ENCODE results near the gene ITGB7. TPM values are rescaled to one million over a fixed set of nuclear protein-coding genes. Genes with fewer than 3 reads are reported as not detected.

ITGB7 gene, protein sequence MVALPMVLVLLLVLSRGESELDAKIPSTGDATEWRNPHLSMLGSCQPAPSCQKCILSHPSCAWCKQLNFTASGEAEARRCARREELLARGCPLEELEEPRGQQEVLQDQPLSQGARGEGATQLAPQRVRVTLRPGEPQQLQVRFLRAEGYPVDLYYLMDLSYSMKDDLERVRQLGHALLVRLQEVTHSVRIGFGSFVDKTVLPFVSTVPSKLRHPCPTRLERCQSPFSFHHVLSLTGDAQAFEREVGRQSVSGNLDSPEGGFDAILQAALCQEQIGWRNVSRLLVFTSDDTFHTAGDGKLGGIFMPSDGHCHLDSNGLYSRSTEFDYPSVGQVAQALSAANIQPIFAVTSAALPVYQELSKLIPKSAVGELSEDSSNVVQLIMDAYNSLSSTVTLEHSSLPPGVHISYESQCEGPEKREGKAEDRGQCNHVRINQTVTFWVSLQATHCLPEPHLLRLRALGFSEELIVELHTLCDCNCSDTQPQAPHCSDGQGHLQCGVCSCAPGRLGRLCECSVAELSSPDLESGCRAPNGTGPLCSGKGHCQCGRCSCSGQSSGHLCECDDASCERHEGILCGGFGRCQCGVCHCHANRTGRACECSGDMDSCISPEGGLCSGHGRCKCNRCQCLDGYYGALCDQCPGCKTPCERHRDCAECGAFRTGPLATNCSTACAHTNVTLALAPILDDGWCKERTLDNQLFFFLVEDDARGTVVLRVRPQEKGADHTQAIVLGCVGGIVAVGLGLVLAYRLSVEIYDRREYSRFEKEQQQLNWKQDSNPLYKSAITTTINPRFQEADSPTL
- polyA plus RNA-seq, result 100 to 1,000 TPM; 289 to 390 (median 389) TPM

DNA sequence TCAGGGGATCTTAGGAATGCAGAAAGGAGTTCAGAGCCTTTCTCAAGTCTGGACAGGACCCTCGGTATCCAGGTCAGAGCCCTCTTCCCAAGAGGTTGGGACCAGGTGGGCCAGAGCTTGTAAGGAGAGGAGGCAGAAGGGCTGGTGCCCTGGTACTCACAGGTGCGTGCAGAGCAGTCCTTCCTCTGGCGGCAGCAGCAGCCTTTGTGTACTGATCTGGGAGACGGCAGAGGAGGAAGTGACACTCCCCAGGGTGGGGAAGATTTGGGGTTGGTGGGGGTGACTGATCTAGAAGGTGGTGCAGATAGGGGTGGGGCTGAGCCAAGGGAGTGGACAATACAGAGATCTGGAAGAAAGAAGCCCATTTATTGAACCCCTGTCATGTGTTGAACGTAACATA is at the start of gene ITGB7:
Gene ITGB7, minus strand, starts transcription at position 210 of the 400 bp plus-strand sequence. CDS start 6,808 bp downstream, outside the sequence.
- peaks cover 7 to 8% (median 7%) of the 10 kb centered on the region in 3 donors for H3K36me3 Mint-ChIP-seq
- peak; percentile 48 to 57 (median 50) for DNase-seq
- H3K27me3 Mint-ChIP-seq (ENCODE audit: low read depth in 3 of 3), result peaks cover 0 to 2% (median 0%) of the 10 kb centered on the region in 3 donors
- H3K27ac Mint-ChIP-seq, result peak within 1 kb of the TSS; percentile 74 to 96 (median 90)
- H3K9me3 Mint-ChIP-seq, result no peaks in the 10 kb centered on the region
- peaks cover 71 to 72% of the 10 kb centered on the region in 2 donors for H3K4me1 Mint-ChIP-seq
- H3K4me3 Mint-ChIP-seq, result peak within 1 kb of the TSS; percentile 82 to 92 (median 89)

DNA sequence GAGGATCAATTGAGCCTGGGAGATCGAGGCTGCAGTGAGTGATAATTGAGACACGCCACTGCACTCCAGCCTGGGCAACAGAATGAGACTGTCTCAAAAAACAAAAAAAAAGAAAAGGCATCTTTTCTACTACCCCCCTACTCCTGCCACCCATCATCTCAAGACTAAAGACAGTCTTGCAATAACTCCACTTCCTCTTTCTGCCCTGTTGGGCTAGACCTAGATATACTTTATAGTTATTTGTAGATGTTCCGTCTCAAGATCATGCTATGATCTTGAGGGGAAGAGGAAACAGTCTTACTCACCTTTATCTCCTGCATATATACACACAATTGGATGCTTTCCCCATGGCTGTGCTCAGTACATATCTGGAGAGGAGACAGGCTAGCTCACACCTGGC is 48.9 kb upstream of the ITGB7 start:
- H3K4me3 Mint-ChIP-seq, result no peak overlapping the region
- H3K9me3 Mint-ChIP-seq, result no peaks in the 10 kb centered on the region
- peaks cover 28 to 38% of the 10 kb centered on the region in 2 donors for H3K4me1 Mint-ChIP-seq
- peaks cover 0 to 5% (median 0%) of the 10 kb centered on the region in 3 donors for H3K36me3 Mint-ChIP-seq
- DNase-seq, result no peak
- H3K27ac Mint-ChIP-seq, result no peak overlapping the region
- H3K27me3 Mint-ChIP-seq (ENCODE audit: low read depth in 3 of 3), result peaks cover 1 to 5% (median 2%) of the 10 kb centered on the region in 3 donors

DNA sequence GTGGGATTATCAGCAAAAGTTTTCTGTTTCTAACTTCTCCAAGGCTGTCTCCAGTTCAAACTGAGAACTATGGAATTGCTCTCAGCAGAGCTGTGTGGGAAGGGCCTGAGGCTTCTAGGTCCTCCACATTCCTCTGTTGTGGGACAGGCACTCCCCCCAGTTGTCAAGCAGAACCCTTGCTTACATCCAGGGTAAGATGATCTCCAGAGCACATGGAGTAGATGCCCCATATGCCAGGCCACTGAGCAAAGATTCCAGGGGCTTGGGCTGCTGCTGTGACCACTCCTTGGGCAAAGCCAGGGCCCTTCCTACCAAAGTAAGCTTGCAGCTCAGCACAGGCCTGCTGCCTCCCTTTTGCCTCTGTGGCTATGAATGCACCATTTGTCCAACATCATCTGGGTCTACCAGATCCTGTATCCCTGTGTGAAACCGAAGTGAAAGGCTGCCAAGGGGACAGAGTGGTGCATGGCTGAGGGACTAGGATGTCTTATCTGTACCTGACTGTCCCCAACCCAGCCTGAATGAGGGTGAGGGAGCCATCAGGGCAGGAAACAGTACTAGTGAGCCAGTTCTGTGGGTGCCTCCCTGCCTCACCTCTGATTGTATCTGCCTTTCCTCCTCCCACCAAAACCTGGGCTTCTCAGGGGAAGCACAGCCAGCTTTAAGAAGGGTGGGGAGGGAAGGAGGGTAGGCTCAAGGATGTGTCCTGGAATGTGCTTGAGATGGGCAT is 47.9 kb upstream of the ITGB7 start:
- Mint-ChIP-seq H3K9me3 (no peaks in the 10 kb centered on the region), H3K4me1 (peaks cover 29 to 40% of the 10 kb centered on the region in 2 donors), H3K27ac (no peak overlapping the region), H3K4me3 (no peak overlapping the region), H3K36me3 (peaks cover 0 to 5% (median 0%) of the 10 kb centered on the region in 3 donors), H3K27me3 (ENCODE audit: low read depth in 3 of 3) (peaks cover 1 to 5% (median 2%) of the 10 kb centered on the region in 3 donors)
- DNase-seq, result no peak

DNA sequence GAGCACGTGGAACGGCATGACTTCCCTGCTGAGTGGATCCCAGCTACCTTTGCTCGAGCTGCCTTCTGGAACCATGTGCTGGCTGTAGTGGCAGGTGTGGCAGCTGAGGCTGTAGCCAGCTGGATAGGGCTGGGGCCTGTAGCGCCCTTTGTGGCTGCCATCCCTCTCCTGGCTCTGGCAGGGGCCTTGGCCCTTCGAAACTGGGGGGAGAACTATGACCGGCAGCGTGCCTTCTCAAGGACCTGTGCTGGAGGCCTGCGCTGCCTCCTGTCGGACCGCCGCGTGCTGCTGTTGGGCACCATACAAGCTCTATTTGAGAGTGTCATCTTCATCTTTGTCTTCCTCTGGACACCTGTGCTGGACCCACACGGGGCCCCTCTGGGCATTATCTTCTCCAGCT is 46.2 kb upstream of the ITGB7 start:
- peak overlapping the region; percentile 51 to 95 (median 70) for H3K27ac Mint-ChIP-seq
- peaks cover 29 to 33% of the 10 kb centered on the region in 2 donors for H3K4me1 Mint-ChIP-seq
- no peak for DNase-seq
- no peaks in the 10 kb centered on the region for H3K9me3 Mint-ChIP-seq
- peaks cover 0 to 5% (median 0%) of the 10 kb centered on the region in 3 donors for H3K36me3 Mint-ChIP-seq
- peak overlapping the region; percentile 98 to 99 (median 99) for H3K4me3 Mint-ChIP-seq
- peaks cover 1 to 5% (median 2%) of the 10 kb centered on the region in 3 donors for H3K27me3 Mint-ChIP-seq (ENCODE audit: low read depth in 3 of 3)

DNA sequence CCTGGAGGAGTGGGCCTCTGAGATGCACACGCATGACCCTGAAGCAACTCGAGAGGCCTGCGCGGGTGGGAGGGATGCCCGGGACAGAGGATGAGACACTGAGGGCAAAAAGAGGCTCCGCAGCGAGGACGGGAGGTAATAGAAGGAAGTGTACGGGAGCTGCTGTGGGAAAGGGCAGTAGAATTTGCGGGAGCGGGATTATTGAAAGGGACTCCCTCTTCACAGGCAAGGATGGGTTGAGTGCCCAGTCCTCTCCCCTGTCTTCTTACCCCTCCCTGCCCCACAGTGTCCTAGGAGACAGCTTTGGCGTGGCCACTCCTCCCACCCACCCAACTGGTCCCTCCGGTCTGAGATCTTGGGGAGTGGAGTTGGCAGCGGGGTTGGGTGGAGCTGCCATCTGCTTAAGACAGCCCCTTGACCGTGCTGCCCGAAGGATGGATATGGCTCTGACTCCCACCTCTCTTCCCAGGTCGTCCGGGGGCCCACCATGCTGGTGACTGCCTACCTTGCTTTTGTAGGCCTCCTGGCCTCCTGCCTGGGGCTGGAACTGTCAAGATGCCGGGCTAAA is 45.4 kb upstream of the ITGB7 start:
- no peak for DNase-seq
- Mint-ChIP-seq H3K4me3 (peak overlapping the region; percentile 98 to 99 (median 99)), H3K27ac (peak overlapping the region; percentile 82 to 97 (median 94)), H3K4me1 (peaks cover 29 to 33% of the 10 kb centered on the region in 2 donors), H3K36me3 (peaks cover 0 to 5% (median 0%) of the 10 kb centered on the region in 3 donors), H3K27me3 (ENCODE audit: low read depth in 3 of 3) (peaks cover 1 to 5% (median 2%) of the 10 kb centered on the region in 3 donors), H3K9me3 (no peaks in the 10 kb centered on the region)

DNA sequence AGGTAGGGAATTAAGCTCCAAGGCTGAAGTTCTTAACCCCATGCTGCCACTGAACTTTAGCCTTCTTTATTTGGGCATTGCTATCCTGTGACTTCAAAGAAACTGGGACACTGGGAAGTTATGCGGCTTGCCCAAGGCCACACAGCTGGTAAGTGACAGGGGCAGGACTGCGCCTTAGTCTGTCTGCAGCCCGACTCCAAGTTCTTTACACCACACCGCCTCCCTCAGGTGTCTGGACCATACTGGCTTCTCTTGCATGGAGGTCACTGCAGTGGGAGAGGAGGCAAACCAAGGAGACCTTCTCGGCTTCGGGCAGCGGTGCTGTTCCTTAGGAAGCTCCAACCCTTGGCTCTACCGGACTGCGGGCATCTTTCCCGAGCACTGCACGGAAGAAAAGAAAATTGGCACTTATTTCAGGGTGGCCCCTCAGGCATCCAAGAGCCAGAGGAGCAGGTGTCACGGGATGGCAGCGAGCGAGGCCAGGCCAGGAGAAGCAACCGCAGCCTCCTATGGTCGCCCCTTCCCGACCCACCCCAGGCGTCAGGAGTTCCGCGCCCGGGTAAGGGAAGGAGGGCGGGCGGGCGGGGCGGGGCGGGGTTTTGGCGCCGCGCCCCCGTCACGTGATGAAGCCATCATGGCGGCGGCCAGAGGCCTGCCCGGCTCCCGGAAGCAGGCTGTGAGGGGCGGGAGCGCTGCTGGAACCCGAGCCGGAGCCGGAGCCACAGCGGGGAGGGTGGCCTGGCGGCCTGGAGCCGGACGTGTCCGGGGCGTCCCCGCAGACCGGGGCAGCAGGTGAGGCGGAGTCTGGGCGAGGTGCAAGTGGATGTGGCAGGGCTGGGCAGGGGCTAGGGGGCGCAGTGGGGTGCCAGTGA is 44.7 kb upstream of the ITGB7 start:
- Mint-ChIP-seq H3K4me1 (peaks cover 29 to 33% of the 10 kb centered on the region in 2 donors), H3K9me3 (no peaks in the 10 kb centered on the region), H3K4me3 (peak overlapping the region; percentile 98 to 99 (median 99)), H3K27ac (peak overlapping the region; percentile 82 to 97 (median 96)), H3K27me3 (ENCODE audit: low read depth in 3 of 3) (peaks cover 2 to 7% (median 3%) of the 10 kb centered on the region in 3 donors), H3K36me3 (peaks cover 0 to 5% (median 0%) of the 10 kb centered on the region in 3 donors)
- peak; percentile 67 to 75 (median 74) for DNase-seq

DNA sequence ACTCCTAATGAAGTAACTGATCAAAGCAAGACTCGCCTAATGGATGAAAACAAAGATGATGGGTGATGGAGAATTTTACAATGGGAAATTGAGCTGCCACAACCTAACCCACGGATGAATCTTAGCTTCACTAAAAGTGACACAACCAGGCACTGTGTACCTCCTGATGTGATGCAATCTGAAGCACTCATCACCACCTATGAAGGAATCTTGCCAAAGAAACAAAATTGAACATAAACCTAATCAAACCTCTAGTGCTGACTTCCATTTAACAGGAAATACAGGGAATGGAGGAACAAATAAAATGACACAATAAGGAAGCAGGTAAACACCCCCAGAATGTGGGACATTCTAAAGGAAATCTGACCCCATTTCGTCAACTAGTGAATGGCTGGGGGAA is 38.2 kb upstream of the ITGB7 start:
- H3K27me3 Mint-ChIP-seq (ENCODE audit: low read depth in 3 of 3), result peaks cover 0 to 7% (median 4%) of the 10 kb centered on the region in 3 donors
- H3K9me3 Mint-ChIP-seq, result no peaks in the 10 kb centered on the region
- no peak overlapping the region for H3K27ac Mint-ChIP-seq
- DNase-seq, result no peak
- H3K36me3 Mint-ChIP-seq, result peaks cover 0 to 4% (median 0%) of the 10 kb centered on the region in 3 donors
- H3K4me1 Mint-ChIP-seq, result no peaks in the 10 kb centered on the region
- H3K4me3 Mint-ChIP-seq, result no peak overlapping the region

DNA sequence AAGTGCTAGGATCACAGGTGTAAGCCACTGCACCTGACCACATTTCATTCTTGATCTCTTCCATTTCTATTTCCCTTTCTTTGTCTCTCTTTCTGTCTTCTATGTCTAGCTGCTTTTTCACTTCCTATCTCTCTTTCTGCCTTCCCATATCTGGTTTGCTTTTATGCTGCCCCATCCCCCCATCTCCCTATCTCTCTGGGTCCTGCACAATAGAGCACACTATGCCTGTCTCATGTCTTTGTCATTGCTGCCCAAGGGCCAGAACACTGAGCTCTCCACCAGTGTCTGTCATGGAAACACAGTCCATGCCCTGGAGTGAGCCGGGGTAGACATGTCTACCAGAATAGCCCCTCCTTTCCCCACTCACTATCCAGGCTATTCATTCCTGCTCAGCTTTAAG is 37.3 kb upstream of the ITGB7 start:
- no peak overlapping the region for H3K4me3 Mint-ChIP-seq
- DNase-seq, result no peak
- no peaks in the 10 kb centered on the region for H3K9me3 Mint-ChIP-seq
- peaks cover 0 to 4% (median 0%) of the 10 kb centered on the region in 3 donors for H3K36me3 Mint-ChIP-seq
- no peak overlapping the region for H3K27ac Mint-ChIP-seq
- peaks cover 0 to 7% (median 4%) of the 10 kb centered on the region in 3 donors for H3K27me3 Mint-ChIP-seq (ENCODE audit: low read depth in 3 of 3)
- no peaks in the 10 kb centered on the region for H3K4me1 Mint-ChIP-seq

DNA sequence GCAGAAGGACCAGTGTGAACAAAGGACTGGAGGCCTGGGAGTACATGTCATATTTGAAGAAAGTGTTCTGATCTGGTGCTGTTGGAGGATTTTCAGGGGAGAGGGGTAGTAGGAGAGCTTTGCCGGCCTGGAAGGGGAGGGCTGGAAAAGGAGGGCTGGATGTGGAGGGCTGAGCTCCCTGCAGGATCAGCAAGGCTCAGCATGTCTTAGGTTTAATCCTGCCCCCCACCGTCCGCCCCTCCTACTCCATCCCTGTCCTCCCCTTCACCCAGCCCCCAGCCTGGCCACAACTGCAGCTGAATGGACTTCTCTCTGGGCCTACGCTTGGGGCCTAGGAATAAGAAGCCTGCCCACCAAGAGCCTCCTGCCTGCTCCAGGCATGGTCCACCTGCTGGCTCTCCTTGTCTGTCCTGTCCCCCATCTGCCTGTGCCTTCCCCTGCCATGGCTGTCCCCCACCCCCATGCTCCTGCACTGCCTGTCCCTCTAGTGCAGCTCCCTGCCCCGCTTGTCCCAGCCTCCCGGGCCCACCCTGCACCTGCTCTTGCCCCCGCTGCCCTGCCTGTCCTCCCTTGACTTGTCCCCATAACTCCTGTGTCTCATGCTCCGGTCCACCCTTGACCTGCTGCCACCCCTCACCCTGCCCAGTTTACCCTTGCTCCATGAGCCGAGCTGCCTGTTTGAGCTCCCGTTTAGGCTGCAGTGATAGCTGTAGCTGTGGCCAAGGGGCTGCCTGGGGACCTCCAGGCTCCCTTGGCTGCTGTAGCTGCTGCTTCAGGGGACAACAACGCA is 34.8 kb upstream of the ITGB7 start:
- Mint-ChIP-seq H3K27ac (peak overlapping the region in 1 of 6 donors; percentile 40), H3K4me3 (no peak overlapping the region), H3K9me3 (no peaks in the 10 kb centered on the region), H3K36me3 (peaks cover 0 to 4% (median 0%) of the 10 kb centered on the region in 3 donors), H3K27me3 (ENCODE audit: low read depth in 3 of 3) (peaks cover 0 to 5% (median 2%) of the 10 kb centered on the region in 3 donors), H3K4me1 (peaks cover 5 to 10% of the 10 kb centered on the region in 2 donors)
- DNase-seq, result no peak

DNA sequence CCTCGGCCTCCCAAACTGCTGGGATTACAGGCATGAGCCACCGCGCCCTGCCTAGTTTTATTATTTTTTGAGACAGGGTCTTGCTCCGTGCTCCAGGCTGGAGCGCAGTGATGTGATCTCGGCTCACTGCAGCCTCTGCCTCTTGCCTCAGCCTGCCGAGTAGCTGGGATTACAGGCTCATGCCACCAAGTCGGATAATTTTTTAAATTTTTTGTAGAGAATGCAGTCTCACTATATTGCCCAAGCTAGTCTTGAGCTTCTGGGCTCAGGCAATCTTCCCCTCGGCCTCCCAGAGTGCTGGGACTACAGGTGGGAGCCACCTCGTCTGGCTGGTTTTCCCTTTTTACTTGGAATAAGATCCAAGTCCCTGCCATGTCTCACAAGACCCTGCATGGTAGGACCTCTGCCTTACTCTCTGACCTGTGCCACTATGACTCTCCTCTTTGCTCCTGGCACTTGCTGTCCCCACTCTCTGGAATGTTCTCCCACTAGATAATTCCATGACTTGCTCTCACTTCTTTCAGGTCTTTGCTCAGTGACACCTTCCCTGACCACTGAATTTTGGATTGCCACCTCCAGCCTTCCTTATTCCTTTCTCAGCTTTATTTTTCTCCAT is 32.7 kb upstream of the ITGB7 start:
- Mint-ChIP-seq H3K9me3 (no peaks in the 10 kb centered on the region), H3K27me3 (ENCODE audit: low read depth in 3 of 3) (peaks cover 0 to 5% (median 2%) of the 10 kb centered on the region in 3 donors), H3K4me3 (no peak overlapping the region), H3K4me1 (peaks cover 21 to 27% of the 10 kb centered on the region in 2 donors), H3K27ac (no peak overlapping the region), H3K36me3 (peaks cover 0 to 4% (median 0%) of the 10 kb centered on the region in 3 donors)
- DNase-seq, result no peak

DNA sequence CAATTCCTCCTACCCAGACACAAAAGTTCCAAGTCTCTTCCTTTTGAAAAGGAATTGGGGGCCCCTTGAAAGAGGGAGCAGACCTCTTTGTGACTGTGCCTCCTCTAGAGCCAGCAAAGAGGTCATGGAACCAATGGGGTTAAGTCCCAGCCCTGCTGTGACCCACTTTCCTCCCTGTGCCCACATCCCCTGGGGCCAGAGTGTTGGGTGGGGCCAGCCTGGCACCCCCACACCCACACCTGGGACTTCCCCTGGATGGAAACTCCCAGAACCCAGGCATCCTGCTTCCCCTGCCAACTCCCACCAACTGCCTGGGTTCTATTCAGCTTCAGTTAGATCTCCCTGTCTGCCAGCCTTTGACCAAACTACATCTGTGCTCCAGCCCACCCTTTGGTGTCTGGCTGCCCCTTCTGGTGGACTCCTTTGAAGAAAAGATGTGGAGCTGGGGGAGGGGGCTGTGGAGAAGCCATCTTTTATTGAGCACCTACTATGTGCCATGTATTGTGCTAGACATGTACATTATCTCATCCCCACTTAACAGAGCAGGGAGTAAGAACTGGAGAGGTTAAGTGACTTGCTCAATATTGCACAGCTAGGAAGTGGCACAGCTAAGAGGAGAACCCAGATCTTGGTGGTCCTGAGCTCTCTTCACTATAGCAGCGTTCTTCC is 29.5 kb upstream of the ITGB7 start:
- Mint-ChIP-seq H3K4me3 (peak overlapping the region in 3 of 5 donors; percentile 25 to 52 (median 48)), H3K27ac (peak overlapping the region; percentile 15 to 81 (median 65)), H3K9me3 (no peaks in the 10 kb centered on the region), H3K4me1 (peaks cover 39 to 41% of the 10 kb centered on the region in 2 donors), H3K36me3 (no peaks in the 10 kb centered on the region), H3K27me3 (ENCODE audit: low read depth in 3 of 3) (peaks cover 0 to 12% (median 2%) of the 10 kb centered on the region in 3 donors)
- peak; percentile 33 to 48 (median 46) for DNase-seq

Data from immature natural killer cell (primary cell).